HG02678 (cell line): ENCODE data around the gene CNN3.

ENCODE experiments used
- ATAC-seq: cut with Tn5 transposase; IDR thresholded peaks from one replicate; pipeline ENCODE4 v1.9.1; 2021; ENCODE audit warnings: mild to moderate bottlenecking, moderate library complexity; ENCODE audit not compliant: unreplicated experiment

The CNN3 gene

GRCh38 chr1:94926915-94927404, at the start of gene CNN3:
CNN3 (minus strand) TSS chr1:94927110; CDS start chr1:94926894, 216 bp downstream.
- peak; percentile 89 for ATAC-seq

DNA sequence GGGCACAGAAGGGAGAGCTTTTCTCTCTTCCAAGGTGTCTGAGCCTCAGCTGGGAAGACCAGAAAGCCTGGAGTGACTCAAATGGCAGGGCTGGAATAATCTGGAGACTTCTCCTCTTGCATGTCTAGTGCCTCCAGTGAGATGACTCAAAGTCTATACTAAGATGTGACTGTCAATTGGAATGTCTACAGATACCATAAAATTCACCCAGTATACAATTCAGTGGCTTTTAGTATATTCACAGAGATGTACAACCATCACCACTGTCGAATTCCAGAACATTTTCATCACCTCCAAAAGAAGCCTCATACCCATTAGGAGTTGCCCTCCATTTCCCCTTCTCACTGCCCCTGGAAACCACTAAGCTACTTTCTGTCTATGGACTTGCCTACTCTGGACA, 47.9 kb upstream of the CNN3 start:
- ATAC-seq = no peak

- no peak for ATAC-seq
Measured at GRCh38 chr1:94974241-94974640, 47.3 kb upstream of the CNN3 start.

DNA sequence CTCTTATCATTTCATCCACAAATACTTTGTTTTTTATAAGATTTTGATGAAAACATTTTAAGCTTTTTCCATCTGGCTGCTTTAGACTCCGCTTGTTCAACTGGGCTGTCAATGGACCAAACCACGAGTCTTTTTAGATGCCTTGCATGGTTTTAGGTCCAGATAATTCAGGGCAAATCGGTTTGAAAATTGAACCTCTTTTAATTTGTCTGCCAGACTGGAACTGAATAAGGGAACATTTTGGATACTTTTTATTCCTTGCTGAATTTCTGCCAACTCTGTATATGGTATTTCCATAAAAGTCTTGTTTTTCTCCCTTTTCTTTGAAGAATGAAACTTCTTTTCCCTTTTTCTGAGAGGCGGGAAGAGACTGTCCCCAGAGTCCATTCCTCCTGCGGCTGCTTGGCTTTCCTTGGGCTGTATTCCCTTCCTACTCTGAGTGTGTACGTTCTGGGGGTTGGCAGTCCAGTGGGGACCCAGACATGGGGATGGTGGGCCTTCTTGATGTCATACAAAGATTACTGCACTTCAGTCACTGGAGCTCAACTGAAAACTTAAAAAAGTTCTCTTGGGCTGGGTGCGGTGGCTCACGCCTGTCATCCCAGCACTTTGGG, 46.5 kb upstream of the CNN3 start:
- no peak for ATAC-seq

- no peak for ATAC-seq
Measured at GRCh38 chr1:94971491-94971924, 44.6 kb upstream of the CNN3 start.

DNA sequence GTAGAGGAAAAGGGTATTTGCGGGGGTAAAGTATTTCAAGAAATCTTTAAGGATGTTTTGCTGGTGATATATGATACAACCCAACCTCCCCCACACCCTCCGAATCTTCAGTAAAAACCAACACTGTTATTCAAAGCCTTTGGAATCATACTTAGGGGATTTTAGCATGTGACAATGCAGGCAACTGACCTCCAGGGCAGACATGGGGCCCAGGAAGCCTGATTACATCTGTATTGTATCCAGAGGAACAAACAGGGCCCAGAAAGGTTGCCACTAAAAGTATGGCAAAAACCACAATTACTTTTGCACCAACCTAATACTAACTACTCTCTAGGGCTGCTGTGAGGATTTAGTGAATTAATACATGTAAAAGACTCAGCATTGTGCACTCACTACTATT, 43.9 kb upstream of the CNN3 start:
- no peak for ATAC-seq

GRCh38 chr1:94969137-94969536, 42.2 kb upstream of the CNN3 start:
- no peak for ATAC-seq

- no peak for ATAC-seq
Measured at GRCh38 chr1:94966033-94966432, 39.1 kb upstream of the CNN3 start.

DNA sequence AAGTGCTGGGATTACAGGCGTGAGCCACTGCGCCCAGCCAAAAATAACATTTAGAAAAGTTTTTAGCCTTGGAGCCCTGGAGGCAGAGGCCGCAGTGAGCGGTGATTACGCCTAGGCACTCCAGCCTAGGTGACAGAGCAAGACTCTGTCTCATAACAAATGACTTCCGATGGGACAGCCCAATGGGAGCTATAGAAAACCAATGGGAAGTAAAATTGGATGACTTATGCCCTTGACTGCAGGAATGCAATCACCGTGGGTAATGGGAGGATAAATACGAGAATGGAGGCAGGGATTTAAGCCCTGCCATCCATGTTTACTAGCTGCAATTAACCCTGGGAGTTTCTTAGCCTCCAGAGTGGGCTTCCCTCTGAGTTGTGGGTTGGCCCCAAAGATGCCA, 37.0 kb upstream of the CNN3 start:
- ATAC-seq = no peak

DNA sequence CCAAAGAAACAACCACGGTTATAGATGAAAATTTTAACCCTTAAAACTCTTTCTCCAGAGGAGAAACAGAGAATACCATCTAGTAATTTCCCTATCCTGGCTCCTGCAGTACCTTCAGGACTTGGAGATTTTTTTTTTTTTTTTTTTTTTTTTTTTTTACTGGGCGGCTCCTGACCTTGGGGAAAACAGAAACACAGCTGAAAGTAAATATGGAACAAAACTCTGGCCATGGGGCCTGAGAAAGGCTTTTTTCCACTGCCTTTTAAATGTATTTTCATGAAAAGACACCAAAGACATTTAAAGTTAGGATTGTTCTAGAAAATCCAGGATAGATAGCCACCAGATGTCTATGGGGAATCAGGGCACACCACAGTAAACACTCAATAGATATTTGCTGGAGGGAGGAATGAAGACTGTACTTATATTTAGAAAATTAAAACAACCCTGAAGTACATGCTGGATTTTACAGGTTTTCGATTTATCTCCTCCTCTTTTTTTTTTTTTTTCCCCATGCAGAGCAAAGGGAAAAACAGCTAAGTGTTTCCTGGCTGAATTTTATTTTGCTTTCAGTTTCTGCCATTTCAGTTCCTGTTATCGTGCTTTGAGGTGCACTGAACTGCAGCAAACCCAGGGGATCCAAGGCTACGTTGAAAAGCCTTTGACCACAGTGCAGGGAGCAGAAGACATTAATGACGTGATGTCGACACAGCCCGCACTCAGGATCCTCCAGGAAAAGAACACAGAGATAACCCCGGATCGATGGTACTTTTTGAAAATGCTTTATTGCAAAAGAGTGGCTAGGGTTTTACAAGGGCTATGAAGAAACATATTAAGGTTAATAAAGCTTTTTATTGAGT, 35.7 kb upstream of the CNN3 start:
- peak; percentile 97 for ATAC-seq

GRCh38 chr1:94961988-94962387, 35.1 kb upstream of the CNN3 start:
- ATAC-seq = no peak

DNA sequence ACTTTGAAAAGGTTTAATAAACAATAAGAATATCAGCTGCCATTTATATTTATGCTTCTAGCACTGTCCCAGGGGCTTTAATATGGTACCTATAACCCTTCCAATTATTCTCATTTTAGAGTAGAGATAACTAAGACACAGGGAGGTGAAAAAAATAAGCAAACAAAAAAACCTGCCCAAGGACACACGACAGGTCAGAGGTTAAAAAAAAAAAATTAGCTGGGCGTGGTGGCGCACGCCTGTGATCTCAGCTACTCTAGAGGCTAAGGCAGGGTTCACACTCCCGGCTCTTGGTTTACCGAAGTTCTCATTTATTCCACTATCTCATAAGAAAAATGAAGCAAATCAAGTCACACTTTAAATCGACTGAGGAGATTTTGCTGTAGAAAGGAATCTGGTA, 34.7 kb upstream of the CNN3 start:
- ATAC-seq = no peak

- no peak for ATAC-seq
Measured at GRCh38 chr1:94958081-94958480, 31.2 kb upstream of the CNN3 start.

DNA sequence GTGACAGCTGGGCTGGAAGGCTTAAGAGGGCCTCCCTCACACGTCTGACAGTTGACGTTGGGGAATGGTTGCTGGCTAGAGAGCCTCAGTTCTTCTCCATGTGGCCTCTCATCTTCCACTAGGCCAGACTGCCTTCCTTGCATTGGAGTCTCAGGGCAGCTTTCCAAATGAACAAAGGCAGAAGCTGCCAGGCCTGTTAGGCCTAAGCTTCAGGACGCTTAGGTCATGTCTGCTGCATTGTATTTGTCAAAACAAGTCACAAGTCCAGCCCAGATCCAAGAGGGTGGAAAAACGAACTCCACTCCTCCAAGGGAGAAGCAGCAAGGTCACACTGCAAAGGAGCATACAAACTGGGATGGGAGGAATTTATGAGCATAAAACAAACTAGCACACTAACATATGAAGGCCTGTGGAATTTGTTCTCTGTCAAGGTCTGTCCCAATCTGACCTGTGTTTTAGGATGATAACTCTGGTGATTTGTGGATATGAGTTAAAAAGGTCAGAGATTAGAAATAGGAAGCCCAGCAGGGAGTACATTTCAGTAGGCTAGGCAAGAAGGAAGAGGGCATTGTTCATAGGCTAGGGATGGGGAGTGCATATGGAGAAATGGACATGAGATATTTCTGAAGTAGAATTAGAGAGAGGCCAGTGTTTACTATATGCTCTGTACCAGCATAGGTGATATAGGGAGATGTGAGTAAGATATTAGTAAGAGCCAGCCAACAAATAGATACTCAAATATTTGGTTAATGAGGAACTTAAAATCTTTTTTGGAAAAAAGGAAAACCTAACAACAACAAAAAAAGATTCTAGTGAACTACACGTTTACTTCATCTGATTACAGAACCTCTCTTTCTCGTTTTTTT, 29.1 kb upstream of the CNN3 start:
- no peak for ATAC-seq

DNA sequence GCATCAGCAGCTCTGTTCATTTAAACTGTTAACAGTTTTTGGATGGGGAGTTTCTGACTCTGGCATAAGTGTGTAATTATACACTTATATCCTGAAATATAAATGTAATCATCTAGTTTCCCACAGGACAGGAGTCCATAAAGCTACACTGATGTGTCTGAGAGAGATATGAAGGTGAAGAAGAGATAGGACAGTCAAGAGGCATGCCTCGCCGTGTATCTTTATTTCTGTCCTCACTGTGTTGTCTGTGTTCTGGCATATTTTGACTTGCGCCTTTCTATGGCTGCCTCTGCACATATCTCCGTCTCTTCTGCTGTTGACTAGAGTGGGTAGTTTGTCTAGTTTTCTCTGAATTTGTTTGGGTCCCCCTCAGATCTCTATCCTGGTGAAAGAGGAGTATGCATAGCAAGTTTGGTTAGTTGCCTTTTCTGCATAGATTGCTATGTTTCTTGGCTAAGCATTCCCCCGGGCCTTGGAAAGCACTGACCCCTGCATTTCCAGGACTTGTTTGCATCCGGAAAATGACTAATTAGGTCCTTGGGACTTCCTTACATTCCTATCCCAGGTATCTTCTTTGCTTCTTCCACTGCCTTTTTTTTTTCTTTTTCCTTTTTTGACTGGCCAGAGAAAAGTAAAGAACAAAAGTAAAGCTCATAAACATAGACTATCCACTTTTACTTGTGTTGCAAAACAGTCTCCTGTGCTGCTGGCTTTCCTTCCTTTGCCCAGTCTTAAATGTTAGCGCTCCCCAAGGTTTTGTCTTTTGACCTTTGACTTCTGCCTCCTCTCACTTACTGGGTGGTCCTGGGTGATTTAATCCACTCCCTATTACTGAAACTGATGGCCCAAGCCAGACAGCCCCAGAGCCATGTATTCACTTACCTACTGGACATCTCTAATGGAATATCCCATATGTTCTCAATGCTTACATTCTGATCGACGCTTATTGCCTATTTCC, 27.6 kb upstream of the CNN3 start:
- ATAC-seq = no peak

- no peak for ATAC-seq
Measured at GRCh38 chr1:94953746-94954145, 26.8 kb upstream of the CNN3 start.

- ATAC-seq = no peak
Measured at GRCh38 chr1:94953107-94953506, 26.2 kb upstream of the CNN3 start.

- no peak for ATAC-seq
Measured at GRCh38 chr1:94952539-94952938, 25.6 kb upstream of the CNN3 start.

GRCh38 chr1:94951509-94952208, 24.7 kb upstream of the CNN3 start:
- no peak for ATAC-seq

DNA sequence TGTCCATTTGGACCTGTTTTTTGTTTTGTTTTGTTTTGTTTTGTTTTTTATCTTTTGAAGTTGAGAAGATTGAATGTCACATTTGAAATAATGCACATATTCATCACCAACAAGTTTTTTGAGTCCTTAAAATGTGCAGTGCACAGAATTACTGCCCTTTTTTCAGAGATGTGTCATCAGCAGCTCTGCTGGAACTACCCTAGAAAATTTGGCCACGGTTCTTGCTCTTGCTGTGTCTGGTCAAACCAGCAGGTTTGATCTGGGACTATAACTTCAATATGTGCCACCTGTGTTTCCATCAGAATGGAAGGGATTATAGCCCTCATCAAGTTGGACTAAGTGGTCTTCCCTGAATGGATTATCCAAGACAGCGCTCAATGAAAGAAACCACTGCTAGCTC, 24.1 kb upstream of the CNN3 start:
- ATAC-seq = no peak
